Right forelimb (tissue), 1 donor: Measurements from ENCODE around the gene PRKCB.
"Not testable (repeated sequence)": the region's sequence is repeated elsewhere in the genome, so short reads cannot be mapped to it uniquely, and the experiment has no call there.

Experiments used
- DNase-seq: peaks from one replicate; pipeline ENCODE4 v3.0.0-alpha.2; 2018

The PRKCB gene

DNA sequence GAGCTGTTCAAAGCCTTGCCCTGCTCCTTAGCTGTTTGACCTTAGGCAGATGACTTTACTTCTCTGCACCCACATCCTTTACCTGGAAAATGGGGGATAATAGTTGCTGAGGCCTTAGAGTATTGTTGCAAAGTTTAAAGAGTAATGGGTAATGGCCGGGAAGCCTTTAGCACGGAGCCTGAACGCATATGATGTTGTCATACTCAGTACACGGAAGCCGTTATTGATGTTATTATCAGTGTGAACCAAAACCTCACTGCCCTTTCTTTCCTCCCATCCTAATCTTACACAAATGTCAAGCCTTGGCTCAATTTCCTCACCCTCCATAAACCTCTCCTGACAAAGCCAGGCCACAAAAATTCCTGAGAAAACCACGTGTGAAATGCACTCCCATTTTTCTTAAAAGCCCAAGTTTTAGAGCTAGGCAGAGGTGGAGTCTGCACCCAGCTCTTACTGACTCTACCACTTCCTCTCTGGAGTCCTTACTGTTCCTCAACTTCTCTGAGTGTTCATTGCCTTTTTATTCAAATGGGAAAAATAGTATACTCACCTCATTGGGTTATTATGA lies 353.1 kb downstream of the PRKCB start:
- no peak for DNase-seq

DNA sequence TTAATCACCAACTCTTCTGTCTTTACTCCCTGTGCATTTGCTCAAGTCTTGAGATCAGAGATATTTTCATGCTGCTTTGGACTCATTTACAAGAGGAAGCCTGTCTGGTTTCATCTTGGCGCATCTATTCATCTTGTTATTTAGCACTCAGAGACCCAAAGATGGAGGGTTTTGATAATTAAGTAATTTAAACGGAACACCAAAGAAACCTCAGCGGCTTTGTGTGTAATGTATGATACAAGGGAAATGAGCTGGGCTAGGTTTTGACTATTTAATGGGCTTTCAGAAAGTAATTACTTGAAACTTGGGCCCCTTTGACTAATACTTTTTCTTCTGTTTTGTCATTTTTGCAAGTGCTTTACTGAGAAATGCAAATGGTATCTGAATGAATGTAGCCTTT lies 354.2 kb downstream of the PRKCB start:
- no peak for DNase-seq

DNA sequence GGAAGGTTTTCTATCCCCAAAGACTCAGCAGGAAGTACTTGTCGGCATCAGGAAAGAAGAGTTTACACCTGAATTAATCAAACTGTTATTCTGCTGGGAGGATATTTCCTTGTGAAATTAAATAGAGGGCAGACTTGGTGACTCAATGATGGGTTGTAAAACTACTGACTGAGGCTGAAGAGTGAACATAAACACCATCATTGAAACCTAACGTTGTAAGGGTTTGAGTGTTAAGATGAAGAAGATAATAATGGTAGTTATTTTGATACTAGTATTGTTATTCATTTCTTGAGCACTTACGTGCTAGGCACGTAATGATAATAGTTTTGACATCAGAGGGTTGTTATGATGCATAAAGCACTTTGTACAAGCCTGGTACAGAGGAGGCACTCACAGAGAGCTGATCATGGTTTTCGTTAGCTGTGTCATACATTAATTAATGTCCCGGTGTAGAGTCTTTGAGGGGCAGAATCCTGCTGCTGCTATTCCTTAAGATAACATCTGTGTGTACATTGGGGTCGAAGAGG lies 356.2 kb downstream of the PRKCB start:
- no peak for DNase-seq

DNA sequence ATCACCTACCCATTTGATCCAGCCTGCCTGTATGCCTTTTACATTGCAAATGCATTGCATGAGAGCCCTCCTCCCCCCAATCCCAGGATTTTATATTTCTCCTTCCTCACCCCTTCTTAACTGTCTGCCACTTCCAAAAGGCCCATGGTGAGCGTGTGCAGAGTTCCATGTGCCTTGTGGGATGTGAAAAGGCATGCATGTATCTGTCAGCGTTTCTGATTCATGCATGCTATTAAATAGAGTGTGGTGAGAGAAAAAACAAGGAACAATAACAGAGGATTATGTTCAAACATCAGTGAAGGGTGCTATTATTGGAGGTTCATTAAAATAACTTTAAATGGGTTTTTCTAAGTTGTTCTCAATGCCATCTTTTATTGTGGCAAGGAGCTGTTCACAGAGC lies 359.4 kb downstream of the PRKCB start:
- no peak for DNase-seq

DNA sequence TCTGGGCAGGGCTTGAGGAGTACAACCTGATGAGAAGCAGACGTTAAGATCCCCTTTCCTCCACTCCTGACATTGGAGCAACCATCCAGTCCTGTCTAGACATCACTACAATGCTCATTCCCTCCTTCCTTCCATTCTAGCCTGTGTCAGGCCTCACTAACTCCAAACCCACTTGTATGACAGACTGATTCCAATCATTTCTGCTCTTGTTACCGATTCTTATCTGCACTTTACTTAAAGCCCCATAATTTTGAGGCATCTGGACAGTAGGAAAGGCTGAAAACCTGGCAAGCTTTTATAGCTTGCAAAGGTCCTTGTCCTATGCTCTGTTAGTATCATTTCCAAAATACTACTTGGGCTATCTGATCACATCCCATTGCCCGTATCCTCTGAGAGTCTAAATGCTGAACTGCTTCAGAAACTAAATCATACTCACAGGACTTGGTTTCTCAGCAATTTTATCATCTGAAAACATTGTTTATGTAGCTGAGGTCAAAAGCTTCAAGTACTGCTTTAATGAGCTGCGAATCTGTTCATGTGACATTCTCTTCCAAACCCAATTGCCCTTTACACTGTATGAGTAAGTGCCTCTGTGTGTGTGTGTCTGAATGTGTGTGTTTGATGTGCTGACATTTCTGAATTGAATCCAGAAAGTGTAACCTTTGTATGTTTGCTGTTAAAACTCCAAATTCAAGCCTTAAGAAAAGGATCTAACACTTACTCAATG lies 363.2 kb downstream of the PRKCB start:
- no peak for DNase-seq

DNA sequence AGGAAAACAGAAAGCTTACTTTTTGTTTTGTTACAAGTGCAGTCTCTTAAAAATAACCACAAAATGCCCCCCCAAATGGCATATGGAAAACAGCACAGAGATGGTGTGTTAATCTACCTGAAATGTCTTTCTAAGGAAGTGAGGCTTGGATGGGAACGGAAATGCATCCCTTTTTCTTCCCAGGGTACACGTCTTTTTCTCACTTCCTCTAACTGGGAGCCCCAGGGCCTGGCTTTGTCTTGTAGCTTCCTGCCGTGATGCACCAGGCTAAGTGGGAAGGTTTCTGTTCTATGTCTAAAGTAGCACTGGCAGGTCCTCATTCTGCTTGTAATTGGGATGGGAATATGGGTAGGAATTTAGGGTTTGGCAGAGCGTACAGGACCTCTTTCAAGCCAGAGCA lies 367.9 kb downstream of the PRKCB start:
- no peak for DNase-seq

DNA sequence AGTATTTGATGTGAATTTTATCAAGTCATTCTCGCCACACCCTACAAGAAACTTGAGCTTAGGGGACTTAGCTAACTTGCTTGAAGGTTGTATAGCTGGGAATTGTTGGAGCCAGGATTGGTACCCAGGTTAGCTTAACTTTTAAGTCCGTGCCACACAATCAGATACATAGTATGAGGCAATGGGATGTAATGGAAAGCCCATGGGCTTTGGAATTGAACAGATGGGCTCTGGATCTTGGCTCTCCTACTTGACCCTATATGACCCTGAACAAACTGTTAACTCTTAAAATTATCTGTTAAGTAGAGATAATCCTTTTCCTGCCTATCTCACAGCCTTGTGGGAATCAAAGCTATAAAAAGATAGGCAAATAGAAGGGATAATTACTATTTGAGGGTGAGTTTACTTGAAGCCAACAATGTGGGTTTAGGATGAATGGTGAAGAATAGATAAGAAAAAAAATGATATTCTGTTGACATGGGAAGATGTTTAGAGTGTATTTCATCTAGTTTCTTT lies 368.4 kb downstream of the PRKCB start:
- DNase-seq, result no peak

DNA sequence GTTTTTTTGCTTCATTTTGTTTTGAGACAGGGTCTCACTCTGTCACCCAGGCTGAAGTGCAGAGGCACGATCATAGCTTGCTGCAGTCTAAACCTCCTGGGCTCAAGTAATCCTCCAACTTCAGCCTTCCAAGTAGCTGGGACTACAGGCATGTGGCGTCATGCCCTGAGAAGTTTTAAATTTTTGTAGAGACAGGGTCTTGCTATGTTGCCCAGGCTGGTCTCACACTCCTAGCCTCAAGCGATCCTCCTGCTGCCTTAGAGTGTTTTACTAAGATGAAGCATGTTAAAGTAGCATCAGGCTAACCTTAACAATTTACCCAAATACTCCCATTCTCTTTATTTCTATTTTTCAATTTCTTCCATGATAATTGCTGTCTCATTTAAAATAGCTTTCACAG lies 371.1 kb downstream of the PRKCB start:
- no peak for DNase-seq

DNA sequence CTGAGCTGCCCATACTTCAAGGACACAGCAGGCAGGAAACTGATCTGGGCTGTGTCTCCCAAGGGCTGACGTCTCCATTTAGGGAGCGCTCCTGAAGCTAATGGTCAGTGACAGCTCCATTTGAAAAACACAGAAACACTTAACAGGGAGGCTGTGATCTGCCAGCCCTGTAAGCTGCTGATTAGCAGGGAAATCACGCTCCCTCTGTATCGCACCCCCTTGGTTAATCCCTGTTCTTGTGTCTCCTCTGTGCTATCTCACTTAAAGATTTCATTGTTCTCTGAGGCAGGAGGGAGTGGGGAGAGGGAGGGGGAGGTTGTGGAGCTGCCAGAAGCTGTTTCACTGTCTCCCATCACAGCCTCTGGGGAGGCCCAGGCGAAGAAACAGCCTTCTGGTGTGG lies 372.9 kb downstream of the PRKCB start:
- no peak for DNase-seq

DNA sequence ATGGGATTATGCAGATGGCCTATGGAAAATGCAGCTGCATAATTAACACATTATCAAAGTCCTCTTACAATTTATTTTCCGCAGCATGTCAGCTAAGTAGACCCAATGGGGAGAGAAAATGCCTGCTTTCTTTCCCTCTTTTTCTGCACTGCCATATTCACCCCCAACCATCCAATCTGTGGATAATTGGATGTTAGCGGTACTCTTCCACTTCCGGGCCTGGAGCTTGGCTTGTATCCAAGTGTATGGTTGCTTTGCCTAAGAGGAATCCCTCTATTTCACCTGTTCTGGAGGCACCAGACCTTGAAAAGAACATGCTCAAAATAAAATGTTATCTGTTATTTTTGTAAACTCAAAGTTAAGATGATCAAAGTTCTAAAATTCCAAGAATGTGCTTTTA lies 379.2 kb downstream of the PRKCB start:
- no peak for DNase-seq

DNA sequence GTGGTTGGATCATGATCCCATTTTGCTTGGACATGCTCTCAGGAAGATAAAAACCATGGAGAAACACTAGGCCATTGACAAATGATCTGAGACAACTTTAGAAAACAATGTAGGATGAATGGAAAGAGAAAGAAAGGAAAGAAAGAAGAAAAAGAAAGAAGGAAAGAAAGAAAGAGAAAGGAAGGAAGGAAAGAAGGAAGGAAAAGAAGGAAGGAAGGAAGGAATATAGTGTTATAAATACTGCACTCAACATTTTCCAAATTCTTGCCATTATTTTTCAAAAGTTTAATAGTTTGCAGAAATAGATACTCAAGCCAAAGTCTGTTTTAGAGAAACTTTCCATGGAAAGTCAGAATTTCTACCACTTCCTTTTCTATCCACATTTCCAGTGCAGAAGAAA lies 381.2 kb downstream of the PRKCB start:
- DNase-seq, result no peak

DNA sequence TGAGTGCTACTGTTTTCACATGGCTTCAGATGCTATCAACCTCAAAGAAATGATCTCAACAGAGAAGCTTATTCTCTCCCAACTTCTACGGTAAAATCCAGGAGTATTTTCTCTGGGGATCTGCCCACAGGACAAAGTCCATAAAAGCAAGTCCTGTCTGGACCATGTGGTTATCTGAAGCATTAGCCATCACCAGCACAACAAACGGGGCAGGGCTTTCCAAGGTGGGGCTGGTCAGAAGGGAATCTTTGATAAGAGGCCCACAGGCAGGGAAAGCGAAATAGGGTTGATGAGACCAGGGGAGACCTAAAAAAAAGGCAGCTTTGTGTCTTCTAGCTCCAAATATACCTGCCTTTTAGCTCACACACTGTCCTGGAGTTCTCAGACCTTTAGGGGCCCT lies 381.7 kb downstream of the PRKCB start:
- DNase-seq, result no peak

DNA sequence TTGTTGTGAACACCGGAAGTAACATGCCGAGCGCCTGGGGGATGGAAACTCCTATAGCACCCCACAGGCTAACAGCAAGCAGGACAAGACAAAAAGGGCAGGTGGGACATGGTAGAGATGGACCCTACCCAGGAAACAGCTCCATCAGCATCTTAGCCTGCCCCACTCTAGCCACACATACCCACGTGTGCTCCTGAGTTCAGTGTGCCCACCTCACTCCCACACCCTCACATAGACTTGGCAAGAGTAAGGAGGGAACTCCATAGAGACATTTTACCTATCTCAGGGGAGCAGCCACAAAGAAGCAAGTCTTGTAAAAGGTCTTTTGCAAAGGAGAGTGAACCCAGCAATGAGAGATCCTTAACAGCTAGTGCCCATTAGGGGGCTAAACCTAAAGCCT lies 382.5 kb downstream of the PRKCB start:
- DNase-seq, result no peak

DNA sequence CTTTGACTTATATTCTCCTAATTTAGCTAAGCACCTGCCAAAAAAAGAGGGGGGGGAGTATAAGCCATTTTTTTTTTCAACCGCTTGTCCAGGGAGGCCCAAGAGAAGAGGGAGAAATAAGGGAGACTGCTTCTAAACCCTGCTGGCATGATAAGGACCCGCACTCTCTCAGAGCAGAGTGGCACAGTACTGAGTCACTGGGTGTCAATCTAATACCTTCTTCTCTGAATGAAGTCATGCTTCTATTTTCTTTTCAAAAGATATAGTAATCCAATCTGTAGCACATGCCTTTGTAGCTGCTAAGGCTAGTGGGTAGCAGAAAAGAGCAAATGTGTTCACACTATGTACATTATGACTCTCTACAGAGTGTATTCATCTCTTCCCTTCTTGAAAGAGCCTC lies 385.4 kb downstream of the PRKCB start:
- no peak for DNase-seq

DNA sequence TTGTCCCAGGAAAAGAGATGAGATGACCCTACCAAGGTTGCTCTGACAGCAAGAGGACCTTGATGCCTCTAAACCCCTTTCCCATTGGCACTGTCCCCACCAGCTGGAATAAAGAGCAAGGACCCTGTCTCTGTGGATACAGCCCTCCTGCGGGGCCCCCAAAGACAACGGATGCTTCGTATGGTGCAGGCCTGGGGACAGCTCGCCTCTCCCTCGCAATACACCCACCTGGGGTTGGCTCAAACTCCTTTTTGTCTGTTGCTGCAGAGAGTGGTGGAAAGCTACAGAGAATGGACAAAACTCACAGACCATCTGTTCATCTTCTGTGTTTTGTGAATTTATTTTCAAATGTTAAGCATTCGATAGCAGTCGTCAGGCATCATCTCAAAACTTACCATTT lies 392.7 kb downstream of the PRKCB start:
- no peak for DNase-seq

DNA sequence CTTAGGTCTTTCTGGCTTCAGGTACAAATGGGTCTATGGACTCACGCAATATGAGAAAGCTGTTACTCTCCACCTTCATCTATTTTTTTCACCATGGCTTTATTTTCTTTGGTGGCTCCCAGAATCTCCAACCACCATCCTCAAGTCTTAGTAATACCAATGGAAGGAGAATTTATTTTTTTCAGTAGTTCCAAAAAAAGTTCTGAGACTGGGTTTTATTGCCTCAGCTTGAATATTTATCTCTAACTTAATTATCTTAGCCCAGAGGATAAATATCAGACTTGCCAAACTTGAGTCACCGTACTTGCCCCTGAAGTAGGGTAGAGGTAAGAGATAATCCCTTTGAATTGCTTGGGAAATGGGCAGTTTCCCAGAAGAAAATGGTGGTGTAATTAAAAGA lies 397.2 kb downstream of the PRKCB start:
- DNase-seq, result no peak

DNA sequence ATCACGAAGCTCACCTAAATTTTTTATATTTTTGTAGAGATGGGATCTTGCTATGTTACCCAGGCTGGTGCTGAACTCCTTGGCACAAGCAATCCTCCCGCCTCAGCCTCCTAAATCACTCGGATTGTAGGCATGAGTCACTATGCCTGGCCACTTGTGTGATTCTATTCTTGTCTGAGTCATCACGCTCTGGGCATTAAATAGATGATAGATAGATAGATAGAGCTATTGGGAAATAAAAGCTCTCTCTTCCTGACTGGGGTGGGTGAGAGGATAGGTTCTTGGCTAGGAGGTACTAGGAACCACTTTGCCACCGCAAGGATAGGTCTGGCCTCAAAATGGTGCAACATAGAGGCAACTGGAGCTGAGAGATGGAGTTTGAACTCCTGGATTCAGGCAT lies 399.0 kb downstream of the PRKCB start:
- DNase-seq, result no peak

DNA sequence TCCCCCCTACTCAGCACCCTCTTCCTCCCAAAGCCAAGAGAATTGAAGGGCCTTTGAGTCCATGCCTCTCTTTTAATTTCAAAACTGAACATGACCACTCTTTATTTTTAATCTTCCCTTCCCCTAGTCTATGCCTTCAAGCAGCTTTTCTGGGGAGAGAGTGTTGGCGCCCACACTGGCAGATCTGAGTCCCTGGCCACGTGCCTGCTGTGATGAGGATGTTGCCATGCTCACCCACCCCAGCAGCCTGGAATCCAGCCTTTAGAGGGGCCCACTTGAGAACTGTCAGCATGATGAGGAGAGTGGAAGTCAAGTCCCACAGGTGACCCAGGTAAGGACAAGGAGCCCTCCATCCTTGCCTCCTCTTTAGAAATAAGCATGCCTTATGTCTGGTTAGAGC lies 400.0 kb downstream of the PRKCB start:
- no peak for DNase-seq

DNA sequence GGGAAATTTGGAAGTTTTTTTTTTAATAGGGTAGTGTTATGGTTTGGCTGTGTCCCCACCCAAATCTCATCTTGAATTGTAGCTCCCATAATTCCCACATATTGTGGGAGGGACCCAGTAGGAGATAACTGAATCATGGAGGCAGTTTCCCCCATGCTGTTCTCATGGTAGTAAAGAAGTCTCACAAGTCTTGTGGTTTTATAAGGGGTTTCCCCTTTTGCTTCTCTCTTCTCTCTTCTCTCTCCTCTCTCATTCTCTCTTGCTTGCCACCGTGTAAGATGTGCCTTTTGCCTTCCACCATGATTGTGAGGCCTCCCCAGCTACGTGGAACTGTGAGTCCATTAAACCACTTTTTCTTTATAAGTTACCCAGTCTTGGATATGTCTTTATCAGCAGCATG lies 403.1 kb downstream of the PRKCB start:
- not testable (repeated sequence) for DNase-seq

DNA sequence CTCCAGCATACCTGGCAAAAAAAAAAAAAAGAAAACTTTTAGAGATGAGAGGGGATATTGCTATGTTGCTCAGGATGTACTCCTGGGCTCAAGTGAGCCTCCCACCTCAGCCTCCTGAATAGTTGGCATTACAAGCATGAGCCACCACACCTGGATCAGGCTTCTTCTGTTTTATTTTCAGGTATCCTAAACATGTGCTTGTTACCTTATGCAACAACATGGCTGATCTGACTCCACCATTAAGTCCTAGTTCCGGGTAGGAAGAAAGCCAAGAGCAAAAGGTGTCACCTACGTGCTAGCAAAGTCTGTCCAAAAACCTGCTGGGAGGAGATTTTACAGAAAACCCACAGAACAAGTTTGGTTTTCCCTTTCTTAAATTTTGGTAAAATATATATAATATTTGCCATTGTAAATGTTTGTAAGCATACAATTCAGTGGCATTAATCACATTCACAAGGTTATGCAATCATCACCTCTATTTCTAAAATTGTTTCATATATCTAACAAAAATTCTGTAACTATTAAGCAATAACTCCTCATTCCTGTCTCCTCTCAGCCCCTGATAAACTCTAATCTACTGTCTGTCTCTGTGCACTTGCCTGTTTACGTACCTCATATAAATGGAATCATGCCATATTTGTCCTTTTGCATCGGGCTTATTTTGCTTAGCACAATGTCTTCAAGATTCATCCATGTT lies 411.3 kb downstream of the PRKCB start:
- DNase-seq, result no peak

DNA sequence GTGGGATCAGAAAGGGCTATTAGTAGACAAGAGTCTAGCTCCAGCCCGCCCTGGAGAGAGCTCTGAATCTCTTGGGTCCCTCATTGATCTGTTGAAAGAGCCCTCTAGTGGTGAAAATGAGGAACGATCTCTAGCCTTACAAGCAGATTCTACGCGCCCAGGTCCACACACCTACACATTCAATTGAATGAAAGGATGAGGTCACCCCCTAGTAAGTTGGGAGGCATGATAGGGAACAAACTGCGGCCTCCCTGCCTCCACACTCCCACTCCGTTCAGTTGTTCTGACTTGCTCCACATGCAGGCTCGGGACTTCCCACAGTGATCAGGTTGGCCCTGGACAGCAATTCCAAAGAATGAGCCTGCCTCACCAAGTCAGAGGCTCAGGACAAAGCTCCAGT lies 417.4 kb downstream of the PRKCB start:
- DNase-seq, result no peak

DNA sequence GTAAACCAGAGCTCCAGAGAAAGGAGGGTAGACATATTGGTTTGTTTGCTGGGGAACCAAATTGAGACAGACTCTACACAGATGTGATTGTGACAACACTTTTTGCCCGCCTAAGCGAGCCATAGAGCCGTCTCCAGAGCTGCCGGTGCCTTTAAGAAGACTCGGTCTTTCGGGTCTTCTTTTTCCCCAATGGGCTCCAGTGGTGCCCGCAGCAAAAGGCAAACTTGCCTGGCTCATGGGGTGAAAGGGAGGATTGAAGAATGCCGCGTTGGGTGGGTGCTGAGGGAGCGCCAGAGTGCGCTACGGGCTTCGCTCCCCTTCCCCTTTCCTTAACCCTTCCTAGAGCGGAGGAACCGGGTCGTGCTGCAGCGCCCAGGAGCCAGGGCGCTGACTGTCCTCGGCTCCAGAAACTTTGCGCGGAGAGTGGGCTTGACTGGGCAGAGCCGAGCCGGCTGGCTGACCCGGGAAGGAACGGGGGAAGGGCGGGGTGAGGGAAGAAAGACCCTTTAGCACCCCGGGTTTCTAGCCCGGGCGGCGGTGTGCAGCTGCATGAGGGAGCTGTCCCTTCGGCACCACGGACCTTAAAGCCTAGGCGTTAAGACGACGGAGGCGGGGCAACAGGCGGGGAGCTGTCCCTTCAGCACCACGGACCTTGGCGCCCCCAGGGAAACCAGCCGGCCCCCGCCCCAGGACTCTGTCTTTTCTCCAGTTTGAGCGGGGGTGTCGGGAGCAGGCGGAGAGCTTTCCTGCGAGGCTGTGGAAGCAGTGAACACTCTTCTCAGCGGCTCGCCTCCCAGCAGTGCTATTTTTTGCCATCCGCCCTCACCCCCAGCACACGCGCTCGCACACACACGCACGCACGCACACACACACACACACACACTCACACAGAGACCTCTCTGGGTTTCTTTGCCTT lies 419.9 kb downstream of the PRKCB start, which contains the start of gene CACNG3:
Gene CACNG3, plus strand, starts transcription at position 880 of the 916 bp plus-strand sequence. CDS start 420 bp downstream, outside the sequence.
- DNase-seq, result peak; percentile 53

DNA sequence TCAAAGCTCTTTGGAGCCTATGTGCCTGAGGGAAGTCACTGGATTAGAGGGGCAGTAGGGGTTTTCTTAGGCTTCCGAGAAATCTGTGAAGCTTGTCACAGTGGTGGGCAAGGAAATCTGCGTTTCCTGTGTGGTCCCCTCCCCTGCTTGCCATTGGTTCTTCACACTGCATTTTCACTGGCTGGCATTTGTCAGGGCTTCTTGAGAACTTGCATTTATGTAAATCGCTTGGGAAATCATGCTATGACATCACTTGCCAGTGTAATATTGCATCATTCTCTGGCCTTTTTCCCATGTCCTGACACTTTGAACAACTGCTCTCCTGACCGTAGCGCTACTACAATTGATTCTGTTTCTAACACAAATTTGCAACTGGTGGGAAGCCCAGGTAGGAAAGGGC lies 422.2 kb downstream of the PRKCB start:
- no peak for DNase-seq
